Bronchial epithelial cell (primary cell): Measurements from ENCODE around the gene RNASE1. TPM values are rescaled to one million over a fixed set of nuclear protein-coding genes. Genes with fewer than 3 reads are reported as not detected.

ENCODE experiments used
- DNase-seq: peaks from one replicate; pipeline ENCODE4 v3.0.0-alpha.2; 2010; ENCODE audit warnings: low read depth
- FAIRE-seq: peaks from 2 replicates; lab custom pipeline; 2011; peaks lifted over from hg19 to GRCh38; lab: Jason Lieb, UNC
- H3K27me3 ChIP-seq: 2 replicates; pipeline ENCODE4 v1.5.1; 2011; ENCODE audit warnings: low read length; ENCODE audit not compliant: control insufficient read depth, insufficient read depth
- H3K36me3 ChIP-seq: 2 replicates; pipeline ENCODE4 v1.5.1; 2011; ENCODE audit warnings: low read length; ENCODE audit not compliant: control insufficient read depth, insufficient read depth
- H3K4me3 ChIP-seq: 2 replicates; pipeline ENCODE4 v1.5.1; 2011; ENCODE audit warnings: mild to moderate bottlenecking, low read depth, low read length, control low read depth
- CTCF ChIP-seq: IDR thresholded peaks from 2 replicates; pipeline ENCODE4 v1.5.1; 2011; ENCODE audit warnings: mild to moderate bottlenecking, moderate library complexity, low read length, control low read depth, inconsistent platforms; ENCODE audit not compliant: insufficient read depth, severe bottlenecking
- total RNA-seq: library from RNA; depleted of rRNA; stranded (reverse); fragments of >200 nt; gene quantifications from 2 replicates; pipeline ENCODE4 v1.2.1, GENCODE V29; 2014

The RNASE1 gene
- total RNA-seq, 1 donor from 2014 or later = not detected

GRCh38 chr14:20801726-20802125, 918 bp downstream of the RNASE1 start:
- no peaks in the 10 kb centered on the region for H3K36me3 ChIP-seq
- DNase-seq (no peak), FAIRE-seq (no peak)
- no peak for TF ChIP-seq CTCF
- H3K4me3 ChIP-seq = no peak overlapping the region
- H3K27me3 ChIP-seq = no peaks in the 10 kb centered on the region

- H3K36me3 ChIP-seq = no peaks in the 10 kb centered on the region
- no peak for TF ChIP-seq CTCF
- no peaks in the 10 kb centered on the region for H3K27me3 ChIP-seq
- DNase-seq (no peak), FAIRE-seq (no peak)
- H3K4me3 ChIP-seq = no peak overlapping the region
These were observed 2.6 kb downstream of the RNASE1 start for GRCh38 chr14:20799892-20800544.

GRCh38 chr14:20799456-20799891, 3.2 kb downstream of the RNASE1 start:
- Histone ChIP-seq H3K36me3 (no peaks in the 10 kb centered on the region), H3K4me3 (no peak overlapping the region), H3K27me3 (no peaks in the 10 kb centered on the region)
- DNase-seq (no peak), FAIRE-seq (no peak)
- TF ChIP-seq CTCF = no peak

- FAIRE-seq (no peak), DNase-seq (no peak)
- H3K36me3 ChIP-seq = no peaks in the 10 kb centered on the region
- TF ChIP-seq CTCF = no peak
- H3K4me3 ChIP-seq = no peak overlapping the region
- no peaks in the 10 kb centered on the region for H3K27me3 ChIP-seq
These were observed 3.7 kb downstream of the RNASE1 start for GRCh38 chr14:20798932-20799331.

GRCh38 chr14:20798318-20798717, 4.3 kb downstream of the RNASE1 start:
- H3K27me3 ChIP-seq = no peaks in the 10 kb centered on the region
- H3K4me3 ChIP-seq = no peak overlapping the region
- no peak for DNase-seq
- TF ChIP-seq CTCF = no peak
- FAIRE-seq = no peak
- no peaks in the 10 kb centered on the region for H3K36me3 ChIP-seq

GRCh38 chr14:20797164-20797563, 5.5 kb downstream of the RNASE1 start:
- no peak overlapping the region for H3K4me3 ChIP-seq
- H3K27me3 ChIP-seq = no peaks in the 10 kb centered on the region
- no peak for TF ChIP-seq CTCF
- H3K36me3 ChIP-seq = no peaks in the 10 kb centered on the region
- DNase-seq (peak; percentile 41), FAIRE-seq (no peak)
